ENCODE measurements around the gene URM1.
A peak's percentile ranks its signal among the peaks of the same experiment; 100 is the strongest.

The URM1 gene

DNA sequence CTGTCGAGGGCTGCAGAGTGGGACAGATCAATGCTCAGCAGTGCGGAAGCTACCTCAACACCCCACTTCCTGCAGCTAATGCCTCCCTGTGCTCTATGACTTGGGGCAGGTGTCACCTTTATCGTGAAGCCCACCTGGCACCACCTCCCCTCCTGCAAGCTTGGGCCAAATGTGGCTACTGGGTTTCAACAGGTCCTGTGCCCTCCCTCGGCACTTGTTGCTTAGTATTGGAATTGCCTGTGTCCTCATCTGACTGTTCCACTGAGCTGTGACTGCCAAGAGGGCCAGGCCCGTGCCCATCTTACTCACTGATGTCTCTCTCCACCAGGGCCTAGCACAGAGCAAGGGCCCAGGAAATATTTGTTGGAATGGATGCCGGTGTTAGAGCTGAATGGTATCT is 21.4 kb upstream of the URM1 start:
- DNase-seq, result no peak

DNA sequence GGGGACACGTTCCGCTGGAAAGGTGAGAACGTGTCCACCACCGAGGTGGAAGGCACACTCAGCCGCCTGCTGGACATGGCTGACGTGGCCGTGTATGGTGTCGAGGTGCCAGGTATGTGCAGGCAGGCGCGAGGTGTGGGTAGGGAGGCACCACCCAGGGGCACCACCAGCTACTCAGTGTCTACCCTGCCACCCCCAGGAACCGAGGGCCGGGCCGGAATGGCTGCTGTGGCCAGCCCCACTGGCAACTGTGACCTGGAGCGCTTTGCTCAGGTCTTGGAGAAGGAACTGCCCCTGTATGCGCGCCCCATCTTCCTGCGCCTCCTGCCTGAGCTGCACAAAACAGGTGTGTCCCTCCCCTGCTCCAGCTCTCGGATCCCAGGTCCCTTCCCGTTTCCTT is 15.7 kb upstream of the URM1 start:
- no peak for DNase-seq

DNA sequence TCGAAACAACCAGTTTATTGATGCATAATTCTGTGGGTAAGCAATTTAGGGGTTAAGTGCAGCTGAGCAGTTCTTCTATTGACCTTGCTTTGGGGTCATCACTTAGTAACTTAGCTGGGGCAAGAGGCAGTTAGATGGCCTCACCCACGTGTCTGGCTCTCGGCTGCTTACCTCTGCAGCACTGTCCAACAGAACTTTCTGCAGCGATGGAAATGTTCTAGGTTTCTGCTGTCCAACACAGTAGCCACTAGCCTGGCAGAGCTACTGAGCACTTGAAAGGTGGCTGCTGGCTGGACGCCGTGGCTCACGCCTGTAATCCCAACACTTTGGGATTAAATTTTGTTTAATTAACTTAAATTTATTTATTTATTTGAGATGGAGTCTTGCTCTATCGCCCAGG is 13.1 kb upstream of the URM1 start:
- DNase-seq, result no peak

DNA sequence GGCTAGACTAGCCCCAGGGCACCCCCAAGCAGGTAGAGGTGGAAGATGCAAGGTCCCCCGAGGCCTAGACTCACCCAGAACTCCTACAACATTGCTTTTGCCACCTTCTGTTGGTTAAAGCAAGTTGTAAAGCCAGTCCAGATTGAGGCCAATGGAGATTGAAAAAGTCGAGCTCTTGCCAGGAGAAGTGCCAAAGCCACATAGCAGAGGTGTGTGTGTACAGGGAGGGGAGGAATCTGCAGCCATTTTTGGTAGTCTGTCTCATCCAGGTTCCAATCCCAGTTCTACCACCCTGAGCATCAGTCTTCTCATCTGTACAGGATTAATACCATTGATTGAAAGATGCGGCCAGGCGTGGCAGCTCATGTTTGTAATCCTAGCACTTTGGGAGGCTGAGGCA is 12.3 kb upstream of the URM1 start:
- no peak for DNase-seq

- DNase-seq, result no peak
These were observed 10.3 kb upstream of the URM1 start for GRCh38 chr9:128360826-128361225.

DNA sequence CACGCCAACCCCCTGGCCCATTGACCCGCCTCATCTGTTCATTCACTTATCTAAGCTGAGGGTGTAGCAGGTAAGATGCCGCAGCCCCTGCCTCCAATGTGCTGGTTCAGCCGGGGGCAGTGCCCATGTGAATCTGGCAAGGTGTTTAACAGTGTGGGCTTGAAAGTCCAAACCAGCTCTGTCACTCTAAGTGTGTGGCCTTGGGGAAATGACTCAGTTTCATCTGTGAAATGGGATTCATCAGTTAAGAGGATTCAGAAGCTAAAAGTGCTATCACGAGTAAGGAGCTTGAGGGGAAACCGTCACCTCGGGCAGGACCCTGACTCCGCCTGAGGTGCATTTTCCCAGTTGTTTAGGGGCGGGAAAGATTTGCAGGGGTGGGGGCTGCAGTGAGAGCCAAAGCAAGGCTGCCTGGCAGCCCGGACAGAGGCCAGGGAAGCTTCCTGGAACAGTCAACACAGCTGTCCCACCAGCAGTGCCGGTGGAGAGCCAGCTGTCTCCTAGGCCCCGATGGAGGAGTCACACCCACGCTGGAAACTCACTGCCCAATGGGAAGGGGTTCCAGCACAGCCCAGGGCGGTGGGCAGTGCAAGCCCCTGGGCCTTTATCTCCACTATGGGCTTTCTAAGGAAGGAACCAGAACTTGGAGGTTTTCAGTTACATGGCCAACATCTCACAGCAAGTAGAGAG is 9.7 kb upstream of the URM1 start:
- no peak for DNase-seq

DNA sequence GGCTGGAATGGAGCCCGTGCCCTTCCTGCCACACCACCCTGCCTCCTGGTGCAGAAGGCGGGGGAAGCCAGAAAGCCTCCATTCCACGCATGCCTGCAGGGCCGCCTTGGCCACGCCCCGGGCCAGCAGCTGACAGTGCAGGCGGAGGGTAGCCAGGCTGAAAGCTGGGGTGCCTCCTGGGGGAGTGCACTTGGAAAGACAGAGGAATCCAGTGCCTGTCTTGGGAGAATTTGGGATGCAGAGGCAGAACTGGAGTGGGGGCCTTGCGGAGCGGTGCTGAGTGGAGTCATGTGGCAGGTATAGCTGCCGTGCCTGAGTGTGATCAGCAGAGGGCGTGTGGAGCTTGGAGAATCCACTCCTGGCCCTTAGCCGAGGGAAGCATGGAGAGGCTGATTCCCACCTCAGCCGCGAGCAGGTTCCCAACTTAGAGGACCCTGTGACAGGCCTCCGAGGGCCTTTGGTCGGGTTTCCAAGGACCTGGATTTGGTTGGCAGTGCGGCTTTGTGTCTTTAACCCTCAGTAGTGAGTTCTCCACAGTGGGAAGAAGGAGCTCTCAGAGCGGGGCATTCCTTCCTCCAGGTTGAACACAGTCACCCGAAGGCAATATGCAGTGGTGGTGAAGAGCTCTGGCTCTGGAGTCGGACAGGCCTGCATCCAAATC is 9.1 kb upstream of the URM1 start:
- peak; percentile 77 for DNase-seq

DNA sequence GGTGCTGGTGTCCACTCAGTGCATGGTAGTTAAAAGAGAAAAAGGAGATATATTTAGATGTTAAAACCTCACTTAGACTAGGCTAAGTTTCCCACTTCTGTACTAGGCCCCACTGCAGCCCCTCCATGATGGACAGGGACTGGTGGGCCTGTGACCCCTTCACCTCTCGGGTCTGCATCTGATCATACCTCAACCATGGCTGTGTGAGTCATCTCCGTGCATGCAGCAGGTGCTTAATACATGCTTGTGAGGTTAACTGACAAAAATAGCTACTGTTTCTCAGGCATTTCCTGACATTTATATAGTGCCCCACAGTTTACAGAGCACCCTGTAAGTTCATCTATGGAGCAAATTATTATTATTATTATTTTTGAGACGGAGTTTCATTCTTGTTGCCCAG is 8.4 kb upstream of the URM1 start:
- no peak for DNase-seq

DNA sequence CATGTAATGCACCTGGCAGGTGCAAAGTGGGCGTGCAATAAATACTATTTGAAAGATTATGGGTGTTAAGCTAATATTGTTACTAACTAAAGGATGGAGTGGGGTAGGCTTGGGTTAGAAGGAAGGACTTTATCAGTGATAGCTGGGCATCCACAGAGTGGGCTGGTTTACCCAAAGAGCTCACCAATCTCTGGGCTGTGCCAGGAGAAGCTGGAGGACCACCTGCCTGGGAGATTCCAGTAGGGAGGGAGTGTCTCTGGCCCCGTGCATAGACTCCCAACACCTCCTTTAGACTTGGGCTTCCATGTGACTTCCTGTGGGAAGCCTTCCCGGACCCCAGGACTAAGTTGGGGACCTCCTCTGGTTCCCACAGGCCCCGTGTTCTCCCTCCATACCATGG is 5.6 kb upstream of the URM1 start:
- no peak for DNase-seq

- peak; percentile 22 for DNase-seq
These were observed 2.0 kb upstream of the URM1 start for GRCh38 chr9:128369024-128369706.

GRCh38 chr9:128370367-128370751 is 815 bp upstream of the URM1 start:
- no peak for DNase-seq

DNA sequence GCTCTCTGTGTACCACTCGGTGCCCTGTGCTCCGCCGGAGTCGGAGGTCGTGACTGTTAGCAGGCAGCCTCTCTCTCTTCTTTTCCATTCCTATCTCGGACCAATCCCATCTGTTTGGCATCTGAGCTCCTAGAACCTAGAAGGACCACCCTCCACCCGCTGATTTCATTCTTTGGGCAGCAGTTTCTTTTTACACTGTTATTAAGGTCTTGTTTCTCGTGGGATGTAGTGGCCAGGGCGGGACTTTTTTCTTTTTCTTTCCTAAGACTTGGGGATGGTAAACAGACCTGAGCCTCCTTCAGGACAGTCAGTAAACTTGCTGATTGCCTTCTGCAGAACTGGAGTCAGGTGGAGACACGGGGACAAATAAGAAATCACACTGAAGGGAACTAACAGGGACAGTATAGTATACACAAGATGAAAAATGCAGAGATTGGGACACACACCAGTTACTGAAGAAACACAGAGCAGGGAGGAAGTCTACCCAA is 500 bp downstream of the URM1 start:
- DNase-seq, result no peak

GRCh38 chr9:128372188-128372641 is 1.0 kb downstream of the URM1 start:
- DNase-seq, result no peak

GRCh38 chr9:128372784-128373183 is 1.6 kb downstream of the URM1 start:
- no peak for DNase-seq

DNA sequence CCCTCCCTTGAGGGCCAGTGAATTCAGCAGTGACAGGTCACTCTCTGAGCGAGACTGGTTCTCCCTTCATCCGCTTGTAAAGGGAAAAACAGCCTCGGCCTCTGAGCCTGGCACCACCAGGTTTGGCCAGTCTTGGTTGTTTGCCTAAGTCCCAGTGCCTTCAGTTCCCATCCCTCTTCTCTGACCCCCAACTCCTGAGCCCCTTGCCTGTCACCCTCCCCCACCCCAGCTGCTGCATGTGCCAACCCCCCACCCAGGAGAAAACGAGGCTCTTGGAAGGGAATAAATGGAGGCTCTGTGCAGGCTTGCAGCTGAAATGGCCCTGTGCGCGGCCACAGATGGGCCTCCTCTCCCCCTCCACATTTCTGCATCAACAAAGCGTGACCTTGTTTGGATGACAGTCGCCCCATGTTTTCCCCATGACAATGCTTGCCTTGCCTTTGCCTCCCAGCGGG is 3.1 kb downstream of the URM1 start:
- no peak for DNase-seq

DNA sequence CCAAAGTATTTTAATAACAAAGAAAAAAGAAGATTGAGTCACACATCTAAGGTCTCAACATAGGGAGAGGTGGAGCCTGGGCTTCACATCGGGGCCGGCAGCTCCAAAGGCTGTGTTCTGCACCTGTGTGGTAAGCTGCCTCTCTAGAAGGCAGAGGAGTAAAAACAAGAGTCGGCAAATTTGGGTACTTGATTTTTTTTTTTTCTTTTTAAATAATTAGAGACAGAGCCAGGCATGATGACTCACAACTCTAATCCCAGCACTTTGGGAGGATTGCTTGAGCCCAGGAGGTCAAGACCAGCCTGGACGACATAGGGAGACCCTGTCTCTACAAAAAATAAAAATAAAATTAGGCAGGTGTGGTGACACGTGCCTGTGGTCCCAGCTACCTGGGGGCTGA is 4.7 kb downstream of the URM1 start:
- DNase-seq, result no peak

- DNase-seq, result no peak
These were observed 11.1 kb downstream of the URM1 start for GRCh38 chr9:128382261-128382660.

DNA sequence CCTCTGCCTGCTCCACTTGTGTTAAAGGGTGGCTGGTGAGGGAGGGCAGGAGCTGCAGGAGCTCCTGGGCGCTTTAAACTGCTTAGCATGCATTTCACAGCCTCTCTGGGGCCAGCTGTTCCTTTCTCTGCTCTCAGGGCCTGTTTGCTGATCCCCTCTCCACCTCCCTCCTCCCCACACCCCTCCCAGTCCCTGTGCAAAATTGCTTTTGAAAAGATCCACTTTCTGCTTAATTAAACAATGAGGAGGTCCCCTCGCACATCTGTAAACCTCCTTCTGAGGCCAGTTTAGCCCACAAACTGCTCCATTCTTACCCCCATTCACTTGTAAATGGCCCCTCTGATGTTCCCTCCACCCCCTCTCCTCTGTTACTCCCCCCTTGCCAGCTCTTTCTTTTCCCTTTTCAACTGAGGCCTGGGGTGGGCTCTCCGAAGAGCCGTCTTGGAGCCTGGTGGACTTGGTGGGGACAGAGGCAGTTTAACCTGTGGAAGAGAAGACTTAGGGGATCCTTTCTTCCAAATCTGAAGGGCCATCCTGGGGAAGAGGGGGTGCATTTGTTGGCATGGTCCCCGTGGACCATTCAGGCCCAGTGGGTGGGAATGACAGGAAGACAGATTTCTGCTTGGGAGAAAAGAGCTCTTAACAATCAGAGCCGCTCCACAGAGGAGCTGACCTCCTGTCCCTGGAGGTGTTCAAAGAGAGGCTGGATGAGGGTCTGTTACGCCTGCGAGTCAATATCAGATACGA is 12.0 kb downstream of the URM1 start:
- no peak for DNase-seq

- no peak for DNase-seq
These were observed 12.6 kb downstream of the URM1 start for GRCh38 chr9:128383791-128384190.

- DNase-seq, result no peak
These were observed 13.8 kb downstream of the URM1 start for GRCh38 chr9:128384801-128385495.

DNA sequence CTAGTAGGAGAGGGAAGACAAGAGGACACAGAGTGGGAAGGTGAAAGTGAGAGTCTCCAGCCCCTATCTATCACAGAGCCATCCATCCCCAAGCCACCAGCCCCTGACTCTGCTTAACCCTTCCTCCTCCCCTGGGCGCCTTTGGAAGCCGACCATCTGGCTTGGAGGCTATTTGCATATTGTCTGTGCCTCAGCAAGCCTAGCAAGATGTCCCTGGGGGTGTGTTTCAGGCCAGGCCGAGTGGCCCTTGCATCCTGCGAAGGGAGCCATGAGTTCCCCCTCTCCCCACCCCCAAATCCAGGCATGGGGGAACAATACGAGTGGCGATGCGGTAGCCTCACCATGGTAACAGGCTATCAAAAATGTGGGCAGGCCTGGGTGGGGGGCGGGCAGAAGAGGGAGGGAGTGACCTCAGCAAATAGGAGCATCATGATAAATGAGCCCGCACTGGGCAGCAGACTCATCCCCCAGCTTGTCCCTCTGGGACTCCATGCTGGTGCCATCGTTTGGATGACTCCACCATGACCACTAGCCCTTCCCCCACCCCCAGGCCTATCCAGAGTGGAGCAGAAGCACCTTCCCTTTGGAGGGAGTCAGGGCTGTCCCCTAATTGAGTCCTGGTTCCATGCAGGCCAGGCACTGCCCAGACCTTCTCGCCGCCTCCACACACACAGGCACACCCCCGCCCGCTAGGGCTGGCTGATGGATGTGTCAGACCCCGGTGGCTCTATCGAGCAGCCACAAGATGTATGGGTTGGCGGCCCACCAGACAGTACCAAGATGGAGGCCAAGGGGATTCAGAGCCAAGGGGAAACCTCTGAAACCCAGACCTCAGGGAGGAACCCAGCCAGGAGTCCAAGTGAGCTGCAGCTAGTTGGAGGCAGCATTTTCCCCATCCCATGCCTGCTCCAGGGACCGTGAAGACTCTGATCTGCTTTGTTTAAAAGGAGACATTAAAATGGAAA is 14.6 kb downstream of the URM1 start:
- DNase-seq, result no peak

All from OCI-M1 (cell line).